GM18505 (cell line): ENCODE data around the gene GRIN3B.

Experiments used
- ATAC-seq: cut with Tn5 transposase; IDR thresholded peaks from one replicate; pipeline ENCODE4 v1.9.1; 2021; ENCODE audit not compliant: unreplicated experiment
- POLR2A ChIP-seq: IDR thresholded peaks from 4 replicates; pipeline ENCODE4 v1.6.1; 2011; ENCODE audit warnings: borderline replicate concordance; ENCODE audit not compliant: insufficient read depth, insufficient read length; ENCODE audit errors: extremely low read depth

GRIN3B gene

DNA sequence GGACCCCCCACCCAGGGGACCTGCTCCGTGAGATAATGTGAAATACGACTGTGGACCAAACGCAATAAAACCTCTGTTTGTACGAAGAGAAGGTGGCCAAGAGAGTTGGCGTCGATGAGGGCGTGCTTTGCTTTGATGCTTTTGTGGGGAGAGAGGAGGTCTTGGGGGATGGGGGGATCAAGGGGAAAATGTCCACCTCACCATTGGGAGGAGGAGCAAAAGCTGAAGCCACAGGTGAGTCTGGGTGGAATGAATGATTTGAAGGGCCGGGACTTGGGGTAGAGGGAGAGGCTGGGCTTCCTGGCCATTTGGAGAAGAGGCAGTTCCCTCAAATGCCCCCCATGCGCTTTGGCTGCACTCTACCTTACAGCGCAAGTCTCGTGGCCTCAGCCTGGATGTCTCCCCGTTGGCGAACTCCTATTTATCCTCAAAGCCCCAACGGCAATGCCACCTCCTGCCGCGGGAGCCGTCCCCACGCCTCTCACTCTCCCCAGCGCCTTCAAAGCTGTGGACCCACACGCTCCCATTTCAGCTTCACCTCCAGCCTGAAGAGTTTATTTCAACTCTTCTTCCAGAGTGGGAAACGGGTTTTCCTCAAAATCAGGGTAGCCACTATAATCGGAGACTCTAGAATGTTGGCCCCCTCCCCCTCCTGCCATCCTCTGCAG lies 38.9 kb downstream of the GRIN3B start:
- no peak for TF ChIP-seq POLR2A
- ATAC-seq = no peak

DNA sequence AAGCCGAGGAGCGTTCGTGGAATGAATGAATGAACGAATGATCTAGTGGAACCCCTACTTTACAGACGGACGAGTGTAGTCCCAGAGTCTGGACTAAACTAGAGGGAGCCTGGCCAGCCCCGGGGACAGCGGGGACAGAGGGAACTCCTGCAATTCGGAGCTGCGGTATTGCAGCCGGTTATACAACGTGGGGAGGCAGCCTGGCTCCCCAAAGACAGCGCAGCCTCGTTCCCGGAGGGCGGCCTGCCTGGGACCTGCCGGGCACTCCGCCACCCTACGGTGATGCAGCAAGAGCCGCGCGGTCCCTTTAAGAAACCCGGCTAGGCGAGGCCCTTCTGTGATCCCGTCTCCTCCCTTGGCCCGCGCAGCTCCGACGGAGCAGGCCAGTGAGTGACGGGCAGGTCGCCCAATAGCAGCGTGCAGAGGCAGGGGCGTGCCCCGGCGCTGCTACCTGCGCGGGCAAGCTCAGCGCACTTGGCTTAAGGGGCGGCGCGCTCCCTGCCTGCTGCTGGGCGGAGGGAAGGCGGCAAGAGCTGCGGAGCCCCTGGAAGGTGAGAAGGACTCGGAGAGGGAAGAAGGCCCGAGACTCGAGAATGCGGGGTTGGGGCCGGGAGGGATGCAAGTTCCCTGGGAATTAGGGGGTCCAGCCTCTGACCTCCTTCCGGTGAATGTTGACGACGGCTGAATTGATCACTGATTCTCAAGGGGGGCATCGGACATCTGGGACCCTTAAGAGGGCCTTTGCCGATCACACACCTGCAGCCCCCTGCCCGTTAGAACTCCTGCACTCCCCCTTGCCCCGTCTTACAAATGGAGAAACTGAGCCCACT lies 39.6 kb downstream of the GRIN3B start, which contains the start of gene ABCA7:
Gene ABCA7 (plus strand): TSS at position 462 of the 830 bp plus-strand sequence. CDS start 1,255 bp downstream, outside the sequence.
- ATAC-seq = peak; percentile 70
- TF ChIP-seq POLR2A = peak; percentile 61

DNA sequence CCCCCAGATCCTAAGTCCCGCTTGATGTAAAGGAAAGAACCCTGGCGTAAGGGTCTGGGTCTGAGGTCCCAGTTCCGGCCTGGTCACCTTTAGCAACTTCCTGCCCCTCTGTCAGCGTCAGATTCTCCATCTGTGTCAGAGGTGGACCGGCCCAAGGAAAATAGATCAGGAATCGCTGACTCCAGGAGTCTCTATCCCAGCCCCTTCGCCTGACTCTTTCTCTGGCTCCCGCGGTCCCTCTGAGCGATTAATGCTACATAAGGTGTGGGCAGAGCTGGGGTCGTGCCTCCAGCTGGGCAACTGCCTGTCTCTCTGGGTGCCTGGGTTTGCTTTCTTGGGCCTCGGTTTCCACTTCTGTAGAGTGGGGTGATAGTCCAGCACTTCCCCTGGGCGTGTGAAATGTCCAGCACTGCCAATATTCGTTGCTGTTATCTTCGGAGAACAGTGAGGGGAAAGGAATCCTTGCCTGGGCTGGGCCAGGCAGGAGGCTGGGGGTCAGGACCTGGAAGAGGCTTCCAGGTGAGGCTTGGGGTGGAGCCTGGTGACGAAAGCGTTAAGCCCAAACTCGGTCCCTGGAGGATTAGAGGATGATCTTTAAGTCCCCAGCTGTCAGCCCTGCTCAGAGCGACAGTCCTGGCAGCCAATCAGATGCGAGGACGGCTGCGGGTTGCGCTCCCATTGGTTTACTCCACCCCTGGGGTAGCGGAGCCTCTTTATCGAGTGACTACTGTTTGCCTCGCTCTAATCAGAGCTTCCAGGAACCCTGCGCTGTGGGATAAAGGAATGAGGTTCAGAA lies 40.5 kb downstream of the GRIN3B start:
- ATAC-seq = peak; percentile 28
- no peak for TF ChIP-seq POLR2A

DNA sequence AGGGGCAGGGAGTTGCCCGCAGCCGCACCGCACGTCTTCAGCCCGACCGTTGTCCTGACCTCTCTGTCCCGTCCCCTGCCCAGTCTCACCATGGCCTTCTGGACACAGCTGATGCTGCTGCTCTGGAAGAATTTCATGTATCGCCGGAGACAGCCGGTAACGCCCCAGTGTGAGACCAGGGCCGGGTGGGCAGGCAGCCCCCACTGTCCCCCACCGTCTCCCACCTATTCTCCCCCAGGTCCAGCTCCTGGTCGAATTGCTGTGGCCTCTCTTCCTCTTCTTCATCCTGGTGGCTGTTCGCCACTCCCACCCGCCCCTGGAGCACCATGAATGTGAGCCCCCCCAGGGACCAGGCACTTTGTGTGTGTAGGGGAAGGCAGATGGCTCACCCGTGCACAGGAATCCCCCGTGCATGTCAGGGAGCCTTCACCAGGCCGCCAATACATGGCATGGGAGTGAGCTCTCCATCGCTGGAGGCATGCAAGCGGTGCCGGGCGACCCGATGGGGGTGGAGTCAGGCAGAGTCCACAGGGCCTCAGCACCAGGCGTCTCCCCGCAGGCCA lies 41.1 kb downstream of the GRIN3B start:
- TF ChIP-seq POLR2A = no peak
- ATAC-seq = no peak

DNA sequence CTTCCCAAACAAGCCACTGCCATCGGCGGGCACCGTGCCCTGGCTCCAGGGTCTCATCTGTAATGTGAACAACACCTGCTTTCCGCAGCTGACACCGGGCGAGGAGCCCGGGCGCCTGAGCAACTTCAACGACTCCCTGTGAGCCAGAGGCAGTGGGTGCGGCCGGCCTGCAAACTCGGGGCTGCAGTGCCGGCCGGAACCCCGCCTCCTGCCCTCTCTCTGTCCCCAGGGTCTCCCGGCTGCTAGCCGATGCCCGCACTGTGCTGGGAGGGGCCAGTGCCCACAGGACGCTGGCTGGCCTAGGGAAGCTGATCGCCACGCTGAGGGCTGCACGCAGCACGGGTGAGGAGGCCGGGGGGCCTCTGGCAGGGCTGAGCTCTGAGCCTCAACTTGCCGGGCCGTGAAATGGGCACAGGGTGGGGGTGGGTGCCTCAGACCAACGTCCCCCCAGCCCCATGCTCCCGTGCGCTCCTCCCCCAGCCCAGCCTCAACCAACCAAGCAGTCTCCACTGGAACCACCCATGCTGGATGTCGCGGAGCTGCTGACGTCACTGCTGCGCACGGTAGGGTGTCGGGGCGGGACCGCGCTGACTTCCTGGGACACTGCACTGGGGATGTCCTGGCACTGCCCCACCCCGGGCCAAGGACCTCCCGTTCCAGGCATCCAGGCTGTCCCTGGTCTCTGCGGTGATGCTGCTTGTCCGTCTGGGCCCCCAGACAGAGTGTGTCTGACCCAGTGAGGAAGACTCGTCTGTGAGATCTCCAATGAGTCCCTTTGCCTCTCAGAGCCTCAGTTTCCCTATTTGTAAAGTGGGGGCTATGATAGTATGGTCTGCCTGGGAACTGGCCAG lies 41.8 kb downstream of the GRIN3B start:
- ATAC-seq = no peak
- no peak for TF ChIP-seq POLR2A

- ATAC-seq = no peak
Observed at GRCh38 chr19:1042689-1043511, 42.7 kb downstream of the GRIN3B start.

GRCh38 chr19:1045247-1045603 lies 45.0 kb downstream of the GRIN3B start:
- no peak for TF ChIP-seq POLR2A
- ATAC-seq = no peak

More at GRCh38 chr19:1042689-1043511, 42.7 kb downstream of the GRIN3B start:
- TF ChIP-seq POLR2A = no peak

DNA sequence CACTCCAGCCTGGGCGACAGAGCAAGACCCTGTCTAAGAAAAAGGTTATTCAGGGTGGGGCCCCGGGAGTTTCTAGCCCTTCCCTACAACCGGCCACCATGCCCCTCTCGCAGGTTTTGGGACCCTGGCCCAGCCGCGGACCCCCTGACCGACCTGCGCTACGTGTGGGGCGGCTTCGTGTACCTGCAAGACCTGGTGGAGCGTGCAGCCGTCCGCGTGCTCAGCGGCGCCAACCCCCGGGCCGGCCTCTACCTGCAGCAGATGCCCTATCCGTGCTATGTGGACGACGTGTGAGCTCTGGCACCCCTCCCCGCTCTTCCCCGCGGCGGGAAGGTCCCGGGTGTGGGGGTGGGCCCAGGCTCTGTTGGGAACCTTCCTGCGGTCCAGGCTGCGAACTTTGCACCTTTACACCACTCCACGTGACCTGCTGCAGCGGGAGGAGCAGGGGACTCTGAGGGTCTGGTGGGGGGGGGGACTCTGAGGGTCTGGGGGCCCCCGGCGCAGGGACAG lies 46.0 kb downstream of the GRIN3B start:
- no peak for TF ChIP-seq POLR2A

DNA sequence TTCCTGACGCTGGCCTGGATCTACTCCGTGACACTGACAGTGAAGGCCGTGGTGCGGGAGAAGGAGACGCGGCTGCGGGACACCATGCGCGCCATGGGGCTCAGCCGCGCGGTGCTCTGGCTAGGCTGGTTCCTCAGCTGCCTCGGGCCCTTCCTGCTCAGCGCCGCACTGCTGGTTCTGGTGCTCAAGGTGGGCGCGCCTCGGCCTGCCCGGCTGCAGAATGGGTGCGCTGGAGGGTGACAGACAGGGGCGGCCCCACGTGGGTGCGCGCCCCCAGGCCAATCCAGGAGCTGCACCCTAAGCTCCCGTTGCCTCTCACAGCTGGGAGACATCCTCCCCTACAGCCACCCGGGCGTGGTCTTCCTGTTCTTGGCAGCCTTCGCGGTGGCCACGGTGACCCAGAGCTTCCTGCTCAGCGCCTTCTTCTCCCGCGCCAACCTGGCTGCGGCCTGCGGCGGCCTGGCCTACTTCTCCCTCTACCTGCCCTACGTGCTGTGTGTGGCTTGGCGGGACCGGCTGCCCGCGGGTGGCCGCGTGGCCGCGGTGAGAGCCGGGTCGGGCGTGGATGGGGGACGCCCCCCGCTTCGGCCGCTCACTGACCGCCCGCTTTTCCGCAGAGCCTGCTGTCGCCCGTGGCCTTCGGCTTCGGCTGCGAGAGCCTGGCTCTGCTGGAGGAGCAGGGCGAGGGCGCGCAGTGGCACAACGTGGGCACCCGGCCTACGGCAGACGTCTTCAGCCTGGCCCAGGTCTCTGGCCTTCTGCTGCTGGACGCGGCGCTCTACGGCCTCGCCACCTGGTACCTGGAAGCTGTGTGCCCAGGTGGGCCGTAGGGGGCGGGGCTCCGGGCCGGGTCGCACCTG lies 46.8 kb downstream of the GRIN3B start:
- TF ChIP-seq POLR2A = no peak
- ATAC-seq = no peak

More for the DNA sequence above, 46.0 kb downstream of the GRIN3B start:
- no peak for ATAC-seq

DNA sequence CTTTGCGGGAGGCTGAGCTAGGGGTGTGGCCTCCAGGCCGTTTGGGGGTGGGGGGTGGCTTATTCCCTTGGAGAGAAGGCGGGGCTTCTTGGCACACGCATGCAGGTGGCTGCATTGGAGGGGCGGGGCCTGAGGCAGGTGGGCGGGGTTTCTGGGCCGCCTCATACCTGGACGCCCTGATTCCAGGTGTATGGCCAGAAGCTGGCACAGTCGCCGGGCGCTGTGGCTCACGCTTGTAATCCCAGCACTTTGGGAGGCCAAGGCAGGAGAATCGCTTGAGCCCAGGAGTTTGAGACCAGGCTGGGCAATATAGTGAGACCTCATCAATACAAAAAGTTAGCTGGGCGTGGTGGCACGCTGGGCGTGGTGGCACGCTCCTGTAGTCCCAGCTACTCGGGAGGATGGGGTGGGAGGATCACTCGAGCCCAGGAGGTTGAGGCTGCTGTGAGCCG lies 47.5 kb downstream of the GRIN3B start:
- no peak for TF ChIP-seq POLR2A
- ATAC-seq = no peak

- TF ChIP-seq POLR2A = no peak
- no peak for ATAC-seq
Observed at GRCh38 chr19:1049106-1049505, 48.9 kb downstream of the GRIN3B start.

- no peak for TF ChIP-seq POLR2A
- ATAC-seq = no peak
Observed at GRCh38 chr19:1049800-1050199, 49.6 kb downstream of the GRIN3B start.
